HG02798 (cell line): ENCODE results near the gene GGTLC3.
A peak's percentile ranks its signal among the peaks of the same experiment; 100 is the strongest.
"Not testable (repeated sequence)": the region's sequence is repeated elsewhere in the genome, so short reads cannot be mapped to it uniquely, and the experiment has no call there.

Experiments
- ATAC-seq: cut with Tn5 transposase; IDR thresholded peaks from one replicate; pipeline ENCODE4 v1.9.1; 2021; ENCODE audit warnings: mild to moderate bottlenecking; ENCODE audit not compliant: unreplicated experiment, poor library complexity

The GGTLC3 gene

GRCh38 chr22:18518061-18518460 is at the start of gene GGTLC3:
TSS of gene GGTLC3 (minus strand) at chr22:18518161. CDS start at chr22:18517897, 264 bp downstream.
- ATAC-seq: not testable (repeated sequence)

GRCh38 chr22:18560099-18560974 is 42.4 kb upstream of the GGTLC3 start:
- ATAC-seq: not testable (repeated sequence)

- not testable (repeated sequence) for ATAC-seq
These were observed 41.0 kb upstream of the GGTLC3 start for GRCh38 chr22:18558939-18559338.

GRCh38 chr22:18558516-18558915 is 40.6 kb upstream of the GGTLC3 start:
- ATAC-seq: not testable (repeated sequence)

- not testable (repeated sequence) for ATAC-seq
These were observed 36.6 kb upstream of the GGTLC3 start for GRCh38 chr22:18554280-18555256.

- ATAC-seq: not testable (repeated sequence)
These were observed 35.1 kb upstream of the GGTLC3 start for GRCh38 chr22:18552839-18553597.

- not testable (repeated sequence) for ATAC-seq
These were observed 33.1 kb upstream of the GGTLC3 start for GRCh38 chr22:18551046-18551445.

- not testable (repeated sequence) for ATAC-seq
These were observed 31.7 kb upstream of the GGTLC3 start for GRCh38 chr22:18549458-18550179.

- ATAC-seq: not testable (repeated sequence)
These were observed 26.7 kb upstream of the GGTLC3 start for GRCh38 chr22:18544615-18545014.

- not testable (repeated sequence) for ATAC-seq
These were observed 25.4 kb upstream of the GGTLC3 start for GRCh38 chr22:18543400-18543799.

- ATAC-seq: not testable (repeated sequence)
These were observed 22.0 kb upstream of the GGTLC3 start for GRCh38 chr22:18539994-18540393.

- not testable (repeated sequence) for ATAC-seq
These were observed 16.4 kb upstream of the GGTLC3 start for GRCh38 chr22:18534315-18534714.

GRCh38 chr22:18533633-18534032 is 15.7 kb upstream of the GGTLC3 start:
- not testable (repeated sequence) for ATAC-seq

- peak; percentile 4 for ATAC-seq
These were observed 11.6 kb upstream of the GGTLC3 start for GRCh38 chr22:18529416-18530145.

GRCh38 chr22:18528597-18529415 is 10.8 kb upstream of the GGTLC3 start:
- ATAC-seq: peak; percentile 77

- ATAC-seq: peak; percentile 30
These were observed 10.0 kb upstream of the GGTLC3 start, which contains the start of gene TMEM191B for GRCh38 chr22:18527752-18528596. TSS of gene TMEM191B (plus strand) at chr22:18527802. CDS start at chr22:18527981, 179 bp downstream.

GRCh38 chr22:18523328-18523727 is 5.4 kb upstream of the GGTLC3 start:
- ATAC-seq: not testable (repeated sequence)
